Measurements from ENCODE around the gene DLG2. TPM values are rescaled to one million over a fixed set of nuclear protein-coding genes. Genes with fewer than 3 reads are reported as not detected.

The DLG2 gene
- total RNA-seq, 4 donors from 2014 or later: 1.3 to 4.7 (median 2.4) TPM

DNA sequence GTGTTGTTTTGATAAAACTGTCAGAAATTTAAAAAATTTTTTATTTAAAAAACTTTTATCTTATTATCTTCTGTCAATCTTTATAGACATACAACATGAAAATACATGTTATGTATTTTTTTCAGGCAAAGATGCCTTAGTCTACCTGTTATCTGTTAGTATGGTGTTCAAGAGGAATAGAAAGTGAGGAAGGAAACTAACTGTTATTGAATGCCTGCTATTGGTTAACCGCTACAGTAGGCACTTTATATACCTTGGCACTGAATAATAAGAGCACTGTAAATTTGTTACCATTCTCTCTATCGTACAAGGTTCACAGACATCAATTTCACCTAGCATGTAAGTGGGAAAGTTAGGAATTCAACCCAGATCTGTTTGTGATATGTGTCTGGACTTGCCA is 2068.9 kb downstream of the DLG2 start:
- TF ChIP-seq, protein P1, sequence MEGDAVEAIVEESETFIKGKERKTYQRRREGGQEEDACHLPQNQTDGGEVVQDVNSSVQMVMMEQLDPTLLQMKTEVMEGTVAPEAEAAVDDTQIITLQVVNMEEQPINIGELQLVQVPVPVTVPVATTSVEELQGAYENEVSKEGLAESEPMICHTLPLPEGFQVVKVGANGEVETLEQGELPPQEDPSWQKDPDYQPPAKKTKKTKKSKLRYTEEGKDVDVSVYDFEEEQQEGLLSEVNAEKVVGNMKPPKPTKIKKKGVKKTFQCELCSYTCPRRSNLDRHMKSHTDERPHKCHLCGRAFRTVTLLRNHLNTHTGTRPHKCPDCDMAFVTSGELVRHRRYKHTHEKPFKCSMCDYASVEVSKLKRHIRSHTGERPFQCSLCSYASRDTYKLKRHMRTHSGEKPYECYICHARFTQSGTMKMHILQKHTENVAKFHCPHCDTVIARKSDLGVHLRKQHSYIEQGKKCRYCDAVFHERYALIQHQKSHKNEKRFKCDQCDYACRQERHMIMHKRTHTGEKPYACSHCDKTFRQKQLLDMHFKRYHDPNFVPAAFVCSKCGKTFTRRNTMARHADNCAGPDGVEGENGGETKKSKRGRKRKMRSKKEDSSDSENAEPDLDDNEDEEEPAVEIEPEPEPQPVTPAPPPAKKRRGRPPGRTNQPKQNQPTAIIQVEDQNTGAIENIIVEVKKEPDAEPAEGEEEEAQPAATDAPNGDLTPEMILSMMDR (IDR thresholded peaks at IDR 0.05 in 4 of 5, conservative IDR thresholded peaks at IDR 0.05 in 1 of 5): no peak
- TF ChIP-seq POLR2A (IDR thresholded peaks at IDR 0.05): no peak
- ATAC-seq (no peak), DNase-seq (no peak)
- Histone ChIP-seq H3K27me3 (no peaks in the 10 kb centered on the region), H3K27ac (no peak overlapping the region), H3K9me3 (no peaks in the 10 kb centered on the region), H3K4me1 (no peaks in the 10 kb centered on the region), H3K36me3 (no peaks in the 10 kb centered on the region), H3K4me3 (no peak overlapping the region)
- in situ Hi-C loops (cut with MboI; ENCODE audit: low sequenced_read_pairs in 4 of 4) (no loop called here), intact Hi-C loops (cut with DNase I; ENCODE audit: low total_unique reads) (no loop called here)

DNA sequence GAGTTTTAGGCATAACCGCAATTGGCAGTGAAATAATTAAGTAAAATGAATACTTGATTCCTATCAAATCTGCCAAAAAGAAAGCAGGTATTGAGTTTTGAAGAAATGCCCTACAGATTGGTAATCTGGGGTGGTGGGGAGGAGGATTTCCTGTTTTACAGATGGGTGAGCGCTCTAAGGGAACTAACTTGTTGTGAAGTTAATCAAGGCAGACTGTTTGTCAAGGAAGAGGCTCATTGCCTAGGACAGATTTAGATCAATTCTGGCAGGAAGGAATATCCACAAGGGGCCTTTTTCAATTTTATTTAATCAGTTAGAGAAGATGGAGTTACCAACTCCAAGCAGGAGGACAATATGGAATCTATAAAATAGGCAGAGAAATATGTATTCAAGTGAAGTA is 2069.5 kb downstream of the DLG2 start:
- no peaks in the 10 kb centered on the region for H3K36me3 ChIP-seq
- in situ Hi-C loops (cut with MboI; ENCODE audit: low sequenced_read_pairs in 4 of 4) (no loop called here), intact Hi-C loops (cut with DNase I; ENCODE audit: low total_unique reads) (no loop called here)
- no peaks in the 10 kb centered on the region for H3K4me1 ChIP-seq
- no peak overlapping the region for H3K4me3 ChIP-seq
- no peak for ATAC-seq
- DNase-seq: no peak
- H3K27me3 ChIP-seq: no peaks in the 10 kb centered on the region
- no peaks in the 10 kb centered on the region for H3K9me3 ChIP-seq
- no peak for TF ChIP-seq POLR2A (IDR thresholded peaks at IDR 0.05)
- TF ChIP-seq, protein P1 (IDR thresholded peaks at IDR 0.05 in 4 of 5, conservative IDR thresholded peaks at IDR 0.05 in 1 of 5): no peak
- H3K27ac ChIP-seq: no peak overlapping the region

GRCh38 chr11:83554876-83555275 is 2072.3 kb downstream of the DLG2 start:
- Histone ChIP-seq H3K36me3 (no peaks in the 10 kb centered on the region), H3K9me3 (no peaks in the 10 kb centered on the region), H3K27ac (no peak overlapping the region), H3K4me1 (no peaks in the 10 kb centered on the region), H3K27me3 (no peaks in the 10 kb centered on the region), H3K4me3 (no peak overlapping the region)
- DNase-seq (no peak), ATAC-seq (no peak)
- in situ Hi-C loops (cut with MboI; ENCODE audit: low sequenced_read_pairs in 4 of 4): no loop called here
- TF ChIP-seq, protein P1 (IDR thresholded peaks at IDR 0.05 in 4 of 5, conservative IDR thresholded peaks at IDR 0.05 in 1 of 5): no peak
- no peak for TF ChIP-seq POLR2A (IDR thresholded peaks at IDR 0.05)
- intact Hi-C loops (cut with DNase I; ENCODE audit: low total_unique reads): no loop called here

DNA sequence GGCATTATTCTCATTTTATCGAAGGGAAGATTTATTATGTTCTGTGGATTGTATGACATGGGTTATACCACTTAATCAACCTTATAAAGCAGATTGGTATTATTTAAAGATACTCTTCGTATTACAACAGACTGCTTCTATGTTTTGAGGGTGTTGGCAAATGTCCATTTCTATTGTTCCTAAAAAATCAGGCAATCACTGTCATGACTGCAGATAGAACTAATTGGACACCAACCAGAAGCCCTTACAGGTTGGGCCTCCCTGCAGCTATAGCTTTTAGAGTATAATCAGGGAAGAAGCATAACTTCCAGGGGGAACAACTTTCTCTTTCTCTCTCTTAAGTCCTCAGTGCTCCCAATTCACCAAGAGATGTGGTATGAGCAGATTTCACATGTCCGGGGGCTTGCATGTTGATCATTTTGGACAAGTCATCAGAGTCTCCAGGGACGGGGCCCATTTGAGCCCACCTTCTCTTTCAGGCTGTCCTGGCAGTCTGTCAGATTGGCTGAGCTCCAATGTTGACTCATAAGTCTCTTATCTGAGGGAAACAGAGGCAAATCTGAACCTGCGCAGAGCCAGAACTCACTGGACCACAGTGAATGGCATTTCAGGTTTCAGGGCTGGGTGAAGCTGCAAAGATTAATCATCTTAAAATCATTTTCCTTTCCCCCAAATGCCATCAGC is 2077.0 kb downstream of the DLG2 start:
- in situ Hi-C loops (cut with MboI; ENCODE audit: low sequenced_read_pairs in 4 of 4): no loop called here
- intact Hi-C loops (cut with DNase I; ENCODE audit: low total_unique reads): no loop called here
- ATAC-seq: no peak

More for the DNA sequence above, 2077.0 kb downstream of the DLG2 start:
- TF ChIP-seq, protein P1 (IDR thresholded peaks at IDR 0.05 in 4 of 5, conservative IDR thresholded peaks at IDR 0.05 in 1 of 5): no peak
- TF ChIP-seq POLR2A (IDR thresholded peaks at IDR 0.05): no peak
- no peaks in the 10 kb centered on the region for H3K27me3 ChIP-seq
- no peaks in the 10 kb centered on the region for H3K4me1 ChIP-seq
- no peaks in the 10 kb centered on the region for H3K36me3 ChIP-seq
- no peak overlapping the region for H3K4me3 ChIP-seq
- no peaks in the 10 kb centered on the region for H3K9me3 ChIP-seq
- no peak overlapping the region for H3K27ac ChIP-seq
- DNase-seq: no peak
